ENCODE results near the gene MIPEP. TPM values are rescaled to one million over a fixed set of nuclear protein-coding genes. Genes with fewer than 3 reads are reported as not detected.

The MIPEP gene
- total RNA-seq, 2 donors from 2014 or later, result 60.4 to 107 TPM

- no peak overlapping the region for H3K27ac ChIP-seq
- no peaks in the 10 kb centered on the region for H3K9me3 ChIP-seq
- DNase-seq (ENCODE audit: low spot score), result no peak
- no peaks in the 10 kb centered on the region for H3K4me1 ChIP-seq
- no peaks in the 10 kb centered on the region for H3K27me3 ChIP-seq
- no peak for TF ChIP-seq CTCF (IDR thresholded peaks at IDR 0.05)
- no peak overlapping the region for H3K4me3 ChIP-seq
- H3K36me3 ChIP-seq, result peaks cover 7% of the 10 kb centered on the region
Observed at GRCh38 chr13:23859455-23859854, 29.7 kb downstream of the MIPEP start.

- DNase-seq (ENCODE audit: low spot score), result no peak
Observed at GRCh38 chr13:23858546-23858945, 30.7 kb downstream of the MIPEP start.

GRCh38 chr13:23856008-23856750 is 33.0 kb downstream of the MIPEP start:
- TF ChIP-seq CTCF (IDR thresholded peaks at IDR 0.05), result no peak
- Histone ChIP-seq H3K27ac (no peak overlapping the region), H3K27me3 (no peaks in the 10 kb centered on the region), H3K9me3 (no peaks in the 10 kb centered on the region), H3K4me3 (no peak overlapping the region), H3K4me1 (no peaks in the 10 kb centered on the region), H3K36me3 (peaks cover 7% of the 10 kb centered on the region)
- DNase-seq (ENCODE audit: low spot score), result no peak

More at GRCh38 chr13:23858546-23858945, 30.7 kb downstream of the MIPEP start:
- Histone ChIP-seq H3K9me3 (no peaks in the 10 kb centered on the region), H3K27me3 (no peaks in the 10 kb centered on the region), H3K4me1 (no peaks in the 10 kb centered on the region), H3K4me3 (no peak overlapping the region), H3K27ac (no peak overlapping the region), H3K36me3 (peaks cover 7% of the 10 kb centered on the region)
- no peak for TF ChIP-seq CTCF (IDR thresholded peaks at IDR 0.05)

- no peaks in the 10 kb centered on the region for H3K9me3 ChIP-seq
- H3K4me3 ChIP-seq, result no peak overlapping the region
- H3K27ac ChIP-seq, result no peak overlapping the region
Observed at GRCh38 chr13:23855360-23855759, 33.8 kb downstream of the MIPEP start.

GRCh38 chr13:23852351-23852750 is 36.8 kb downstream of the MIPEP start:
- Histone ChIP-seq H3K36me3 (peaks cover 1% of the 10 kb centered on the region), H3K9me3 (no peaks in the 10 kb centered on the region), H3K27ac (no peak overlapping the region), H3K27me3 (no peaks in the 10 kb centered on the region), H3K4me1 (no peaks in the 10 kb centered on the region), H3K4me3 (no peak overlapping the region)
- DNase-seq (ENCODE audit: low spot score), result no peak
- no peak for TF ChIP-seq CTCF (IDR thresholded peaks at IDR 0.05)

More at GRCh38 chr13:23855360-23855759, 33.8 kb downstream of the MIPEP start:
- peaks cover 7% of the 10 kb centered on the region for H3K36me3 ChIP-seq
- DNase-seq (ENCODE audit: low spot score), result no peak
- no peak for TF ChIP-seq CTCF (IDR thresholded peaks at IDR 0.05)
- H3K4me1 ChIP-seq, result no peaks in the 10 kb centered on the region
- H3K27me3 ChIP-seq, result no peaks in the 10 kb centered on the region

- TF ChIP-seq CTCF (IDR thresholded peaks at IDR 0.05), result no peak
- H3K36me3 ChIP-seq, result no peaks in the 10 kb centered on the region
- no peaks in the 10 kb centered on the region for H3K9me3 ChIP-seq
- no peaks in the 10 kb centered on the region for H3K27me3 ChIP-seq
- no peak overlapping the region for H3K27ac ChIP-seq
- no peaks in the 10 kb centered on the region for H3K4me1 ChIP-seq
- DNase-seq (ENCODE audit: low spot score), result no peak
- no peak overlapping the region for H3K4me3 ChIP-seq
Observed at GRCh38 chr13:23851106-23851505, 38.1 kb downstream of the MIPEP start.
